ENCODE data around the gene FYN. TPM values are rescaled to one million over a fixed set of nuclear protein-coding genes. Genes with fewer than 3 reads are reported as not detected.
"Not testable (repeated sequence)": the region's sequence is repeated elsewhere in the genome, so short reads cannot be mapped to it uniquely, and the experiment has no call there.

The FYN gene
- total and polyA plus RNA-seq, 2 of the 4 experiments (the other 2 are of a cell fraction): 30.8 to 36.4 TPM

DNA sequence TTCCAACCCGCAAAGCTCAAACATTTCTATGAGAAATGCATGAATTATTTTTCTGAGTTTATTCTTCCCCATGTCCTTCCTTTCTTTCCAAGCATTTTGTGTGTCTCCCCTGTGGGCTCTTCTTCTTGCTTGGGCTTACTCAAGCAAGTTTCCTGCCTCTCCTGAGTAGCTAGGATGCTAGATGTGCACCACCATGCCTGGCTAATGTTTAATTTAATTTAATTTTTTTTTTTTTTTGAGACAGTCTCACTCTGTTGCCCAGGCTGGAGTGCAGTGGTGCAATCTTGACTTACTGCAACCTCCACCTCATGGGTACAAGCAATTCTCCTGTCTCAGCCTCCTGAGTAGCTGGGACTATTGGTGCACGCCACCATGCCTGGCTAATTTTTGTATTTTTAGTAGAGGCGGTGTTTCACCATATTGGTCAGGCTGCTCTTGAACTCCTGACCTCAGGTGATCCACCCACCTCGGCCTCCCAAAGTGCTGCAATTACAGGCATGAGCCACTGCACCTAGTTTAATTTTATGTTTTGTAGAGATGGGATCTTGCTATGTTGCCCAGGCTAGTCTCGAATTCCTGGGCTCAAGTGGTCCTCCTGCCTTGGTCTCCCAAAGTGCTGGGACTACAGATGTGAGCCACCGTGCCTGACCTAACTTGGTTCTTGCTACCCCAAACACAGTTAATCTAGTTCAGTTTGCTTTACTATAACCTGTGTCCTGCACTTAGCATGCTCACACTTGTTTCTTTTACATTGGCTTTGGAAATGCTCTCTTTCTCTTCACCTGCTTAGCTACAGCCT, 192.2 kb downstream of the FYN start:
- H2AFZ ChIP-seq (replicated peaks; ENCODE audit: low read length, poor library complexity); H2AK5ac ChIP-seq (ENCODE audit: low read depth, low read length); H2AK9ac ChIP-seq (replicated peaks; ENCODE audit: low read depth, low read length, poor library complexity); H2BK15ac ChIP-seq (ENCODE audit: low read depth, low read length); BruUV-seq (replicated peaks); H3K9ac ChIP-seq (ENCODE audit: low read depth, low read length); DNase-seq; H3K79me1 ChIP-seq (ENCODE audit: low read depth in 1 of 2, low read length in 2 of 2); H3K23ac ChIP-seq (ENCODE audit: low read depth, low read length); dilution Hi-C loops (cut with HindIII; ENCODE audit: low sequenced_read_pairs, unreplicated experiment); H4K5ac ChIP-seq (ENCODE audit: low read depth, low read length); H3K4ac ChIP-seq (ENCODE audit: low read depth, low read length); H4K20me1 ChIP-seq (ENCODE audit: insufficient read depth, low read length); H3K4me2 ChIP-seq (ENCODE audit: low read depth, low read length); H3K18ac ChIP-seq (ENCODE audit: low read depth, low read length); H2BK20ac ChIP-seq (ENCODE audit: low read depth, low read length); H3K27me3 ChIP-seq (ENCODE audit: control insufficient read depth, insufficient read depth, low read length); POLR2A ChIA-PET (ENCODE audit: unreplicated experiment); H3K4me3 ChIP-seq (ENCODE audit: insufficient read depth, low read depth, low read length); H3K27ac ChIP-seq (ENCODE audit: insufficient read depth, low read length); H3K14ac ChIP-seq (replicated peaks; ENCODE audit: low read depth, low read length); H2BK5ac ChIP-seq (ENCODE audit: low read depth, low read length, poor library complexity, severe bottlenecking); H2BK120ac ChIP-seq (ENCODE audit: low read depth, low read length); H4K8ac ChIP-seq (ENCODE audit: low read depth in 2 of 2, low read length in 2 of 2); intact Hi-C loops (cut with micrococcal nuclease); H3K9me3 ChIP-seq (ENCODE audit: control insufficient read depth, insufficient read depth, low read length); H3K9me1 ChIP-seq (ENCODE audit: insufficient read depth, low read length); ATAC-seq (ENCODE audit: low read depth); H4K91ac ChIP-seq (ENCODE audit: insufficient read depth, low read depth, low read length); CTCF ChIA-PET; H3K56ac ChIP-seq (ENCODE audit: extremely low read depth, insufficient read depth, low read length): not testable (repeated sequence)
- WGBS, 2 experiments (ENCODE audit: extremely low coverage in 2 of 2, insufficient read length in 1 of 2): 100% methylated on average over 3 of the region's 6 CpGs; no CpG with 5 or more reads in 1 of the 2 experiments
- peaks cover 10% of the 10 kb centered on the region for H3K4me1 ChIP-seq (ENCODE audit: control insufficient read depth, insufficient read depth, low read length)
- in situ Hi-C loops (cut with MboI; ENCODE audit: low sequenced_read_pairs): loop anchor here (25.0 kb wide), 1 partner anchor 644 kb away; no protein-coding TSS in a partner anchor
- peaks cover 17% of the 10 kb centered on the region for H3K36me3 ChIP-seq (ENCODE audit: control insufficient read depth, insufficient read depth, low read length)

All from IMR-90 (cell line).